ENCODE results near the gene GPC5.

The GPC5 gene

GRCh38 chr13:91544723-91545122 lies 146.3 kb downstream of the GPC5 start:
- DNase-seq = peak; percentile 20

DNA sequence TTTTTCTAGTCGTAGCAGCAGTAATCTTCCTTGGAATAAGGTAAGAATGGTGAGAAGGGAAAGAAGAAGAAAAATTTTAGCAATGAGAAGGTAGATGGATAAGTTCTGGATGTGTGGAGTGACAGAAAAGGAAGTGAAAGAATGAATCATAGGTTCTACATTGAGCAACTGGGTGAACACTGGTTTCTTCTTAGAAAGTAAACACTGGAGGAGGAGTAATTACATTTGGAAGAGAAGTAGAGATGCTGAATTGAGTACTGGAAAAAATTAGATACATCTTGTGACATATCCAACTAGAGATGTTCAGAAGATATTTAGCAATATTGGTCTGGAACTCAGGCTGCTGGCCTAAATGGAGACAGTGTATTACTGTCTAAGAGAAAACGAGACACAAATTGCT lies 148.5 kb downstream of the GPC5 start:
- DNase-seq = no peak

GRCh38 chr13:91553584-91553983 lies 155.2 kb downstream of the GPC5 start:
- no peak for DNase-seq

DNA sequence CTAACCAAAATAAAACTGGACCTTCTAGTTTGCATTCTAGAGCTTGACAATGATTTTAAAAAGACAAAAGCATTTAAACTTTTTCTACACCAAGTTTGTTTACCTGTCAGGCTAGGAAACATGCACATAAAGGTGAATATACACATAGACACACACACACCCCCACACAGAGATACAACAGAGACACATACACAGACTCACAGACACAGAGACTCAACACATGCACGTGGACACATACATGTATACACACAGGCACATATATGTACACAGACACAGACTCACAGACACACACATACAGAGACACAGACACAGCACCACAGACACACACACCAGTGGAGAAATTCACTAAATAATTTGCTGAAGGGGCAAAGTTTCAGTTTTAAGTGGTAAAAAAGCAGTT lies 155.7 kb downstream of the GPC5 start:
- no peak for DNase-seq

DNA sequence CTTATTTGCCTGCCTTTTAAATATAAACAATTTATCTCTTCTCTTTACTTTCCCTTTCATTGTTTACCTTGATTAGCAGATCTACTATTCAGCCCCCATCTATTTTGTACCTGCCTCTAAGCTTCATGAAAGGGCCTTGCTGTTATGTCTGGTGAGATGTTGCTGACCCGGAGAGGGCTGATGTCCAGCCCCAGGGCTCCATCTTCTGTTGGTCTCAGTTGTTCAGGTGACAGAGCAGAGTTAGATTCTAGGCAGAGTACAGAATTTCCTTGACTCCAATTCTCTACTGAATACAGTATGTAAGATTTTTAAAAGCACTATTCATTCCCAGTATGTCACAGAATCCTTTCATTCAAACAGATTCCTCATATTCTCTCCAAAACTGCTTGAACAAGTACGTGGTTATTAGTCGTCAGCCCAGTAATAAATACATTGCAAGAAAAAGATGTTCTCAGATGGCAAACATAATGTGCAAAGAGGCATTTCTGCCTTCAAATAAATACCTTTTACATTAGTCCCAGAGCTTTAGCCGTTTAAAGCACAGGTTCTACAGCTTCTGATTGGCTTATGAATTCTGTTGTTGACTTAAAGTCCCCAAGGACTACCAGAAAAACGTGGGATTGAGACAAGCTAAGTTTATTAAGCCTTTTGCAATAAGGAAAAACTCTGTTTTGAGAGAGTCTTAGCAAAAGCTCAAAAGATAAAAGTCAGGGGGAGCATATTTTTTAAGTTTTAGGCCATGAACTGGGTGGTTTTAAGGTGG lies 159.1 kb downstream of the GPC5 start:
- DNase-seq = no peak

GRCh38 chr13:91563799-91564198 lies 165.4 kb downstream of the GPC5 start:
- DNase-seq = no peak

- no peak for DNase-seq
Measured at GRCh38 chr13:91564396-91564795, 166.0 kb downstream of the GPC5 start.

DNA sequence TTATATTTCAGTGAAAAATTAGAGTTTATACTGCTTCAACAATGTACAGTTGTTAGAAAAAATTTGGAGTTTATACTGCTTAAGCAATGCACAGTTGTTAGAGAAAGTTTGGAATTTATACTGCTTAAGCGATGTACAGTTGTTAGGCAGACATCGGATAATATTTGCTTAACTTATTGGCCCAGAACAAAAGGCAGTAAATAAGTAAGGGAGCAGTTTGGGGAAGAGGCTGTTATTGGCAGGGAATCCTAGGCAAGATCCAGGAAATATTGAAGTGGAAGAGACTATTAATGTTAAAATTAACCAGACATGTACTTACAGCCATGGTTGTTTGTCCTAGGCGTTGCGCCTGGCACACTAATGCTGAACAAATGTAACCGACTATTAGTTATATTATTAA lies 166.9 kb downstream of the GPC5 start:
- DNase-seq = no peak

- DNase-seq = peak; percentile 21
Measured at GRCh38 chr13:91567485-91568207, 169.2 kb downstream of the GPC5 start.

- DNase-seq = no peak
Measured at GRCh38 chr13:91571681-91572080, 173.3 kb downstream of the GPC5 start.

DNA sequence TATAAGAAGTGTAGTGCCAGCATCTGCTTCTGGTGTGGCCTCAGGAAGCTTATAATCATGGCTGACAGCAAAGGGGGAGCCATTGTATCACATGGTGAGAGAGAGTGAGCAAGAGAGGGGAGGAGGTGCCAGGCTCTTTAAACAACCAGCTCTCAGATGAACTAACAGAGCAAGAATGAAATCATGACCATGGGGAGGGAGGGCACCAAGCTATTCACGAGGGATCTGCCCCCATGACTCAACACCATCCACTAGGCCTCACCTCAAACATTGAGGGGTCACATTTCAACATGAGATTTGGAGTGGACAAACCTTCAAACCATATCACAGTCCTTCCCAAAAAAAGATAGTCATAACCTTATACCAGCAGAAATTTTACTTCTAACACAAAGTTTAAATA lies 174.0 kb downstream of the GPC5 start:
- DNase-seq = no peak

DNA sequence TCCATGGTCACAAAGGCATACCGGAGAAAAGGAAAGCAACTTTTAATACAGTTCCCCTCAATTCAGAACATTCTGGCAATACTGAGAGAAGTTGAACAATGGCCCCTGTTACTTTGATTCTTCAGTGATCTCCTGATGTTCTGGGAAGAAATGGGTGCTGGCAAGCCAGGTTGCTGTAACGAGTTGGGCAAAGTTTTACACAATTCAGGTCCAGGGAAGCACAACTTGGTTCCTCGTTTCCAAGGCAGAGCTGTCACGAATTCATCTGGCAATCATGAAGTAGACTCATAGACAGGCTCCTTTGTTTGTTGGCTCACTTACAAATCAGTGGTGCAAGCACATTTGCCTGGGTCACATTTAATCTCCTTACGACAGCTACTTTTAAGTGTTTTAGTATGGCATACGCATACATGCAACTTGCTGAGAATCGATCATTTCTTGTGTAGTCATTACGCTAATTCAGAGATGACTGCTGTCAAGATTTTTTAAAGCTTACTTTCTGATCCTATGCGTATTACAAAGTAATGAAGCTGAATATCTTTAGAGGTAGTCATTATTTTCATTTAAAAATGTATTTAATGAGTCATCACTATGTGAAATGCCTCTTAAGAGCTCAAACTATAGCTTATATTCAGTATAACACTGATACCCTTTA lies 174.7 kb downstream of the GPC5 start:
- no peak for DNase-seq

DNA sequence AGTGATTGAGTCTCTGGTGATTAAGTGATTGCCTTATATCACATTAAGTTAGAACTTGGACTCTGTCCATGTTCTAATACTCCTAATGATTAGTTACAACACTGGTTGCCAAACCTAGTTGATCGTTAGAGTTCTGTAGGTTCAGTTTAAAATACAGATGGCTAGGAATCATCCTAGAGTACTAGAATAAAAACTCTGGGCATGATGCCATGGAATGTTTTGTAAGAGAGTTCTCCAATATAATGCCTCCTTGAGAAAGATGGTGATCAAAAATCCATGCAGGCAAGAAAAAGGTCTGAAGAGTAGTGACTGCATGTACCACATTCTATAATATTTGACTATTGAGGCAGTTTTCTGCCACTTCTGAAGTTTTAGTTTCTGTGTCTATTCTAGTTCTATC lies 176.3 kb downstream of the GPC5 start:
- no peak for DNase-seq

DNA sequence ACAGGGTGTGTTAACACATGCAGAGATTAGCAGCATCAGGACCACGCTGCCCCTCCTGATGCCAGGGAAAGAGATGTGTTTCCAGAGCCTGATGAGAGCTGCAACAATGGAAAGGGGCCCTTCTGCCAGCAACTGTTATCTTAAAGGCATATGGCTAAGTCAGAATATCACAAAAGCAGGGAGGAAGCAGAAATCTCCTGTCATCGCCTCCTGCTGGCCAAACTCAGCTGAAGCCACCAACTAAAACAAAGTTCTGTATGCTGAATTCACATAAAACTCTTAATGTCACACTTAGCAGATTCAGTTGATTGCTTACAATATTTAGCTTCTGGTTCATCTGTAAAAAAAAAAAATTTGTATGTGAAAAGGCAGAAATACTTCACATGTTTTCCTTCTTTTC lies 178.2 kb downstream of the GPC5 start:
- DNase-seq = peak; percentile 60

GRCh38 chr13:91579320-91579719 lies 180.9 kb downstream of the GPC5 start:
- no peak for DNase-seq

- DNase-seq = no peak
Measured at GRCh38 chr13:91580749-91581148, 182.3 kb downstream of the GPC5 start.

DNA sequence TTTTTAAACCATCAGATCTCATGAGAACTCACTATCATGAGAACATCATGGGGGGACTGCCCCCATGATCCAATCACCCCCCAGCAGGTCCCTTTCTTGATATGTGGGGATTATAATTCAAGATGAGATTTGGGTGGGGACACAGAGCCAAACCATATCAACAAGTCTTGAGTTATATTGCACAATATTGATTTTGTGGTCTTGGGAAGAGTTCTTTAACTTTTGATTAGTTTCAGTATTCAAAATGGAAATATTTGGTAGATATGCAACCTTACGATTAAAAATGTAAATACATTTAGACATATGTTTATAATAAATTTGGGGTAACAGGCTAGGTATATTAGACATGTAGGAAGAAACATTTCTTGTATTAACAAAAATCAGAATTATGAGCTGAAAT lies 188.2 kb downstream of the GPC5 start:
- DNase-seq = no peak

- no peak for DNase-seq
Measured at GRCh38 chr13:91588541-91588940, 190.1 kb downstream of the GPC5 start.

DNA sequence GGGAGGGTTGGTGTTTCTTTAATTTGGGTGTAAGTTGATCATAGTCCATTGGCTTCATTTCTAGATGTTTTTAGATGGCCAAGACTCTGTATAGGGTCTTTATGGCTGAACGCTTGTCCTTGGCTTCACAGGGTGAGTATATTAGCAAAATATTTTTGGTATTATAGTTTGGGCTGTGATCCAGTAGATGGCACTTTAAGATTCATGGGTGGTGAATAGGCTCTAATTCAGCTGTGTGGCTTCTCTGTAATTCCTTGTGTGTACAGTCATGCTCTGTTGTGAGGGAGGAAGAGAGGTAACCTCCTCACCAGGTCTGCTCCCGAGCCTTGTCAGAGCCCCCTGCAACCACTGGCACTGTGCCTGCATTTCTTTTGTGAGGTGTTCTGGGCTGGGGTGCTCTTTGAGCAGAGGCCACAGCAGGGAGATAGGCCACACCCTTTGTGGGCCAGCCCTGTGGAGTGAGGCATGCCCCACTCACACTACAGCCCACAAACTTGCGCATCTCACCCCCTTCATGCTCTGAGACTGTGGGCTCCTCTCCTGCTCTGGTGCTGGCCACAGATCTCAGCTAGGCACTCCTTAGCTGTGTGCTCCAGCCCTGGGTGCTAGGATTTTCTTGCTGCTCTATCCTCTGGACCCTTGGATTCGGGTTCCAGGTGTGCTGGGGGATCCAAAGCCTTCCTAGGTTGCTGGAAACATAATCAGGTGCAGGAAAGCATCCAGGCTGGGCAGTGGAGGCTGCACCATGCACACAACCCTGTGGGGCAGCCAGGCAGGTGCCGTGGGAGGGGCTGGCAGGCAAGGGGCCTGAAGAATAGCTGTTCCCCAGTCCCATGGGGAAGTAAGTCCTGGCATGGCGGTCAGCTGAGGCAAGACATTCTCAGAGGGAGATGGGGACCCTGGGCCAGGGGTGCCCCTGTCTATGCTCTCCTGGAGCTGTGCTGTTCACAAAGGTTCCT lies 193.9 kb downstream of the GPC5 start:
- no peak for DNase-seq

GRCh38 chr13:91593456-91593855 lies 195.0 kb downstream of the GPC5 start:
- no peak for DNase-seq

DNA sequence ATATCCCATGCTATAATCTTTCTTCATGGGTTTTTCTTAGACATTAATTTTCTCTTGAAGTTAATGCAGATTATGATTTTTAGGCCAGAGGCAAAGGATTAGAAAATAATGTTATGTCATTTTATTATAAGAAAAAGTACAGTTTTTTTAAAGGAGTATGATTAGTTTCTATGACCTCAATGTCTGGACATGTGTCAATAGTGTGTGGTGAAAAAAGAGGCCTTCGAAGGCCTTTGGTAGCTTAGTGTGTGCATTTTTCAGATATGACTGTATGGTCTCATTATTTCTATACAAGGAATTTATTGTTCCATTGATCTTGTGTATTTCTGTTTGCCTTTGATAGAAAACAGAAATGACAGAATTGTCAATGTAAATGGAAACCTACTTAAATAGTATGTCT lies 195.6 kb downstream of the GPC5 start:
- DNase-seq = no peak

DNA sequence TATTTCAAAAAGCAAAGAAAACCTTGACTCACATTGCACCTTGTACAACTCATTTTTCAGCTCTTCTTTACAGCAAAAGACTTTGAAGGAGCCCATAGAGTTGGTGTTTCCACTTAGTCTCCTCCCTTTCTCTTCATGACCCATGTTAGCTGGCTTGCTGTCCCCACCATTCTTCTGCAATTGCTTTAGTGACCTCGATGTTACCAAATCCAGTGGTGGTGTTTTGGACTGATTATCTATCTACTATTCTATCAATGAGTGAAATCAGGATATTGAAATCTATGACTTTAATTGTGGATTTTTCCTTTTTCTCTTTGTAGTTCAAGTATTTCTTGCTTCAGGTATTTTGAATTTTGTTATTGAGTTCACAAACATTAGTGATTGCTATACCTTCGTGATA lies 197.3 kb downstream of the GPC5 start:
- no peak for DNase-seq

- no peak for DNase-seq
Measured at GRCh38 chr13:91596842-91597241, 198.4 kb downstream of the GPC5 start.

Data from NCI-H82 (cell line).